SU-DHL-6 (cell line): Measurements from ENCODE around the gene WDR4.
"Not testable (repeated sequence)": the region's sequence is repeated elsewhere in the genome, so short reads cannot be mapped to it uniquely, and the experiment has no call there.

ENCODE experiments used
- H2AFZ ChIP-seq: fragments of 200-600 bp; sonication (generic); 2 replicates; pipeline ENCODE4 v1.6.1; 2014; ENCODE audit warnings: low read depth, mild to moderate bottlenecking, moderate library complexity, mixed read lengths, antibody characterized with exemption, low read length; ENCODE audit not compliant: severe bottlenecking
- H3F3A ChIP-seq: fragments of 200-600 bp; shearing (Covaris generic); 2 replicates; pipeline ENCODE4 v1.6.0; 2016; ENCODE audit warnings: antibody characterized with exemption, mild to moderate bottlenecking; ENCODE audit not compliant: insufficient read depth
- H3K27ac ChIP-seq: fragments of 200-600 bp; sonication (generic); 2 replicates; pipeline ENCODE4 v1.5.1; 2016; ENCODE audit warnings: low read depth, mild to moderate bottlenecking, low read length, moderate library complexity, mixed read lengths
- H3K27me3 ChIP-seq: fragments of 200-600 bp; sonication (generic), shearing (Covaris generic); 2 replicates; pipeline ENCODE4 v1.6.0; 2014; ENCODE audit warnings: mild to moderate bottlenecking, low read length
- H3K36me3 ChIP-seq: fragments of 200-600 bp; sonication (generic); 2 replicates; pipeline ENCODE4 v1.6.1; 2014; ENCODE audit warnings: mild to moderate bottlenecking, low read length, mixed read lengths
- H3K4me2 ChIP-seq: fragments of 300-600, 200-600 bp; shearing (Covaris generic), sonication (generic); 2 replicates; pipeline ENCODE4 v1.6.0; 2014; ENCODE audit warnings: low read length, low read depth, mild to moderate bottlenecking; ENCODE audit not compliant: poor library complexity, severe bottlenecking
- H3K4me3 ChIP-seq: fragments of 200-600 bp; sonication (generic); 2 replicates; pipeline ENCODE4 v1.5.1; 2014; ENCODE audit warnings: antibody characterized with exemption, low read length, mild to moderate bottlenecking, mixed read lengths; ENCODE audit not compliant: insufficient read depth, poor library complexity, severe bottlenecking
- H3K79me2 ChIP-seq: fragments of 200-600 bp; sonication (generic); 2 replicates; pipeline ENCODE4 v1.6.1; 2014; ENCODE audit warnings: mild to moderate bottlenecking, low read length, moderate library complexity; ENCODE audit not compliant: insufficient read depth
- H3K9ac ChIP-seq: fragments of 200-600 bp; sonication (generic); 2 replicates; pipeline ENCODE4 v1.7.0; 2014; ENCODE audit warnings: mild to moderate bottlenecking, low read length
- H3K9me2 ChIP-seq: fragments of 200-600 bp; sonication (generic); replicated peaks from 2 replicates; pipeline ENCODE4 v1.6.1; 2014; ENCODE audit warnings: low read length; ENCODE audit not compliant: insufficient read depth
- H3K9me3 ChIP-seq: fragments of 200-600 bp; sonication (generic); 2 replicates; pipeline ENCODE4 v1.6.1; 2014; ENCODE audit warnings: low read length, mixed read lengths; ENCODE audit not compliant: insufficient read depth
- H4K20me1 ChIP-seq: fragments of 200-600 bp; sonication (generic); 2 replicates; pipeline ENCODE4 v1.6.1; 2014; ENCODE audit warnings: low read depth, mild to moderate bottlenecking, antibody characterized with exemption, low read length, moderate library complexity, mixed read lengths
- EZH2phosphoT487 ChIP-seq: fragments of 200-600 bp; sonication (generic), shearing (Covaris generic); conservative IDR thresholded peaks from 2 replicates; pipeline ENCODE4 v1.6.1; 2018; ENCODE audit warnings: mild to moderate bottlenecking, antibody characterized with exemption, low read length, moderate library complexity, mixed read lengths
- TF ChIP-seq, protein P1 (sequence below): fragments of 200-600 bp; sonication (generic); IDR thresholded peaks from one replicate; pipeline ENCODE4 v1.5.1; 2017; ENCODE audit warnings: antibody characterized with exemption, mild to moderate bottlenecking, low read length, moderate library complexity; ENCODE audit not compliant: insufficient read depth, poor library complexity, severe bottlenecking

WDR4 gene

GRCh38 chr21:42883921-42884320, 4.6 kb upstream of the WDR4 start:
- Histone ChIP-seq H3K79me2 (peaks cover 10% of the 10 kb centered on the region), H3F3A (peaks cover 5% of the 10 kb centered on the region; the same call in 1 of the 2 replicates), H3K27ac (no peak overlapping the region), H3K4me2 (no peak overlapping the region), H3K9me2 (no peaks in the 10 kb centered on the region), H3K4me3 (no peak overlapping the region), H3K9ac (no peak overlapping the region), H2AFZ (no peak overlapping the region), H3K36me3 (no peaks in the 10 kb centered on the region), H3K27me3 (no peaks in the 10 kb centered on the region), H4K20me1 (no peaks in the 10 kb centered on the region), H3K9me3 (no peaks in the 10 kb centered on the region)
- TF ChIP-seq, protein P1, sequence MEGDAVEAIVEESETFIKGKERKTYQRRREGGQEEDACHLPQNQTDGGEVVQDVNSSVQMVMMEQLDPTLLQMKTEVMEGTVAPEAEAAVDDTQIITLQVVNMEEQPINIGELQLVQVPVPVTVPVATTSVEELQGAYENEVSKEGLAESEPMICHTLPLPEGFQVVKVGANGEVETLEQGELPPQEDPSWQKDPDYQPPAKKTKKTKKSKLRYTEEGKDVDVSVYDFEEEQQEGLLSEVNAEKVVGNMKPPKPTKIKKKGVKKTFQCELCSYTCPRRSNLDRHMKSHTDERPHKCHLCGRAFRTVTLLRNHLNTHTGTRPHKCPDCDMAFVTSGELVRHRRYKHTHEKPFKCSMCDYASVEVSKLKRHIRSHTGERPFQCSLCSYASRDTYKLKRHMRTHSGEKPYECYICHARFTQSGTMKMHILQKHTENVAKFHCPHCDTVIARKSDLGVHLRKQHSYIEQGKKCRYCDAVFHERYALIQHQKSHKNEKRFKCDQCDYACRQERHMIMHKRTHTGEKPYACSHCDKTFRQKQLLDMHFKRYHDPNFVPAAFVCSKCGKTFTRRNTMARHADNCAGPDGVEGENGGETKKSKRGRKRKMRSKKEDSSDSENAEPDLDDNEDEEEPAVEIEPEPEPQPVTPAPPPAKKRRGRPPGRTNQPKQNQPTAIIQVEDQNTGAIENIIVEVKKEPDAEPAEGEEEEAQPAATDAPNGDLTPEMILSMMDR: no peak
- no peak for TF ChIP-seq EZH2phosphoT487

DNA sequence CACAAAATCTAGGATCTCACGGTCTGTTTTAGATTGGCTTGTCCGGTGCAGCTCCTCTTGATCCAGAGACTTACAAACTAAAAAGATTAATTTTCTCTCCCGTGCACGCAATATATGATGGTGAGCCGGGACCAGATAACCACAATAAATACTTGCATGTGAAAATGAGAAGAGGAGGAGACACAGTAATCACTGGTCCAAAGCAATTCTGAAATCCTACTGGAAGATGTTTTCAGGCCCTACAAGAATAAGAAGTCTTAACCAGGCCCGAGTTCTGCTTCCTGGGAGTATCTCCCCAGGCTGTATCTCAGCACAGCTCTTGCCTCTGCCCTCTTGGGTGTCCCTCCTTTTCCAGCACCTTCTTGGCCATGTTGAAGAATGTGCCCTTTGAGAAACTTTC, 1.0 kb upstream of the WDR4 start:
- TF ChIP-seq, protein P1: no peak
- TF ChIP-seq EZH2phosphoT487: no peak
- no peak overlapping the region for H3K27ac ChIP-seq
- no peak overlapping the region for H2AFZ ChIP-seq
- peak overlapping the region; percentile 60 for H3K4me3 ChIP-seq
- peaks cover 46% of the 10 kb centered on the region for H3K79me2 ChIP-seq
- H3K4me2 ChIP-seq: peak overlapping the region; percentile 74
- H3K9me2 ChIP-seq: no peaks in the 10 kb centered on the region
- H3F3A ChIP-seq: no peaks in the 10 kb centered on the region; the same call in 1 of the 2 replicates
- H4K20me1 ChIP-seq: no peaks in the 10 kb centered on the region
- H3K27me3 ChIP-seq: no peaks in the 10 kb centered on the region
- H3K9ac ChIP-seq: peak overlapping the region; percentile 85
- H3K9me3 ChIP-seq: no peaks in the 10 kb centered on the region
- peaks cover 3% of the 10 kb centered on the region; the same call in 1 of the 2 replicates for H3K36me3 ChIP-seq

GRCh38 chr21:42878678-42878992, 704 bp downstream of the WDR4 start:
- TF ChIP-seq, protein P1: no peak
- no peak for TF ChIP-seq EZH2phosphoT487
- Histone ChIP-seq H3K9ac (peak overlapping the region; percentile 85), H3K27me3 (no peaks in the 10 kb centered on the region), H3K27ac (peak overlapping the region; percentile 71), H3F3A (no peaks in the 10 kb centered on the region; the same call in 1 of the 2 replicates), H3K79me2 (peaks cover 48% of the 10 kb centered on the region), H3K36me3 (peaks cover 3% of the 10 kb centered on the region; the same call in 1 of the 2 replicates), H4K20me1 (no peaks in the 10 kb centered on the region), H2AFZ (peak overlapping the region; percentile 4), H3K4me3 (peak overlapping the region; percentile 60), H3K4me2 (peak overlapping the region; percentile 89), H3K9me2 (no peaks in the 10 kb centered on the region), H3K9me3 (no peaks in the 10 kb centered on the region)

DNA sequence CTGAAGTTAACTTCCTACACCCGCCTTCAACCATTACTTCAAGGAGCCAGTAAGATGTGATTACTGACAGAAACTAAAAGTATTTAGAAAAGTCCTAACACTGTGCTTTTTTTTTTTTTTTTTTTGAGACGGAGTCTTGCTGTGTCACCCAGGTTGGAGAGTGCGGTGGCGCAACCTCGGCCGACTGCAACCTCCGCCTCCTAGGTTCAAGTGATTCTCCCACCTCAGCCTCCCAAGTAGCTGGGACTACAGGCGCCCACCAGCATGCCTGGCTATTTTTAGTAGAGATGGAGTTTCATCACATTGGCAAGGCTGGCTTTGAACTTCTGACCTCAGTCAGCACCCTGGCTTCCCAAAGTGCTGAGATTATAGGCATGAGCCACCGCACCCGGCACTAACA, 3.5 kb downstream of the WDR4 start:
- H3K27me3 ChIP-seq, H3K9me3 ChIP-seq, H3K9ac ChIP-seq, H3K4me3 ChIP-seq, H3K9me2 ChIP-seq, H3K27ac ChIP-seq, H3F3A ChIP-seq, H4K20me1 ChIP-seq, H3K4me2 ChIP-seq, H2AFZ ChIP-seq: not testable (repeated sequence)
- peaks cover 65% of the 10 kb centered on the region for H3K79me2 ChIP-seq
- peaks cover 17% of the 10 kb centered on the region; the same call in 1 of the 2 replicates for H3K36me3 ChIP-seq
